Left lung (tissue), 10 donors: Measurements from ENCODE around the gene PAM16. TPM values are rescaled to one million over a fixed set of nuclear protein-coding genes. Genes with fewer than 3 reads are reported as not detected.

Source experiments
- ATAC-seq: fragments of 200-7000 bp; cut with Tn5 transposase; one replicate; pipeline ENCODE4 v1.9.1; 2020; ENCODE audit warnings: moderate library complexity
- DNase-seq, 4 donors: peaks; one replicate each; pipeline ENCODE4 v3.0.0-alpha.2; 2013 to 2020
- H3K27ac ChIP-seq, 2 donors: fragments of 200-600 bp; sonication (generic) in 1 of 2; one replicate each; pipeline versions ENCODE4 v1.5.0 to v1.8.0; 2020 to 2021
- H3K27me3 ChIP-seq, 2 donors: fragments of 200-600 bp; sonication (generic) in 1 of 2; one replicate each; pipeline versions ENCODE4 v1.5.0 to v1.8.0; 2020 to 2021
- H3K36me3 ChIP-seq, 2 donors: fragments of 200-600 bp; sonication (generic) in 1 of 2; one replicate each; pipeline versions ENCODE4 v1.5.0 to v1.8.0; 2020 to 2021
- H3K4me1 ChIP-seq, 2 donors: fragments of 200-600 bp; one replicate each; pipeline ENCODE4 v1.8.0; 2021
- H3K4me3 ChIP-seq, 2 donors: fragments of 200-600 bp; sonication (generic) in 1 of 2; one replicate each; pipeline versions ENCODE4 v1.5.0 to v1.8.0; 2020 to 2021; ENCODE audit warnings: mild to moderate bottlenecking in 1 of 2
- H3K9me3 ChIP-seq, 2 donors: fragments of 200-600 bp; sonication (generic) in 1 of 2; one replicate each; pipeline versions ENCODE4 v1.5.0 to v1.8.0; 2020 to 2021
- CTCF ChIP-seq, 2 donors: fragments of 200-600 bp; sonication (generic) in 1 of 2; IDR thresholded peaks; one replicate each; pipeline versions ENCODE4 v1.5.0 to v1.8.0; 2021; ENCODE audit warnings: antibody characterized with exemption in 2 of 2
- intact Hi-C, 2 donors: fragments of 100-400 bp; cut with DNase I; formaldehyde crosslinking; loops; one replicate each; pipeline versions ENCODE4 v1.11.2 to v1.14.2; 2022
- polyA plus RNA-seq, 6 donors: library from polyadenylated mRNA; unstranded; fragments of 120-200 nt; gene quantifications; one replicate each; pipeline ENCODE4 v1.2.1, GENCODE V29; 2013; ENCODE audit not compliant: insufficient read length in 6 of 6
- total RNA-seq, 2 donors: library from RNA; stranded (reverse); fragmentation: NEBNext Ultra II Directional; extraction: Animal tissue kit (Norgen Biotek cat#: 25700); gene quantifications; one replicate each; pipeline ENCODE4 v1.2.1, GENCODE V29; 2021
- donor health status: DM: no; HTN: yes; CAD: no.
- donor health status: DM: no; HTN: no; CAD: no.

The PAM16 gene
- total and polyA plus RNA-seq, 8 donors = 19.1 to 44.6 (median 29.8) TPM

GRCh38 chr16:4376126-4376892, 25.2 kb upstream of the PAM16 start:
- Histone ChIP-seq H3K27me3 (no peaks in the 10 kb centered on the region), H3K4me1 (peaks cover 45 to 79% of the 10 kb centered on the region in 2 donors), H3K36me3 (peaks cover 0 to 40% of the 10 kb centered on the region in 2 donors), H3K27ac (peak overlapping the region; percentile 73 to 90), H3K4me3 (no peak overlapping the region), H3K9me3 (no peaks in the 10 kb centered on the region)
- intact Hi-C loops = no loop called here
- no peak for TF ChIP-seq CTCF (IDR thresholded peaks at IDR 0.05)
- DNase-seq = peak; percentile 76 to 93 (median 90)
- ATAC-seq = peak; percentile 63

- Histone ChIP-seq H3K27me3 (no peaks in the 10 kb centered on the region), H3K36me3 (peaks cover 0 to 34% of the 10 kb centered on the region in 2 donors), H3K27ac (peak overlapping the region; percentile 73 to 90), H3K4me1 (peaks cover 51 to 82% of the 10 kb centered on the region in 2 donors), H3K9me3 (no peaks in the 10 kb centered on the region), H3K4me3 (no peak overlapping the region)
- intact Hi-C loops = no loop called here
- TF ChIP-seq CTCF (IDR thresholded peaks at IDR 0.05) = no peak
- ATAC-seq = no peak
- no peak for DNase-seq
Observed at GRCh38 chr16:4375717-4376116, 24.6 kb upstream of the PAM16 start.

GRCh38 chr16:4373909-4374742, 23.0 kb upstream of the PAM16 start:
- intact Hi-C loops = no loop called here
- Histone ChIP-seq H3K27me3 (no peaks in the 10 kb centered on the region), H3K4me3 (peak overlapping the region; percentile 50 to 60), H3K9me3 (no peaks in the 10 kb centered on the region), H3K4me1 (peaks cover 57 to 93% of the 10 kb centered on the region in 2 donors), H3K36me3 (peaks cover 0 to 23% of the 10 kb centered on the region in 2 donors), H3K27ac (peak overlapping the region; percentile 73 to 90)
- peak in 3 of 4 donors; percentile 75 to 86 (median 81) for DNase-seq
- no peak for TF ChIP-seq CTCF (IDR thresholded peaks at IDR 0.05)
- peak; percentile 28 for ATAC-seq

- Histone ChIP-seq H3K27me3 (no peaks in the 10 kb centered on the region), H3K36me3 (peaks cover 0 to 16% of the 10 kb centered on the region in 2 donors), H3K4me3 (peak overlapping the region; percentile 50 to 60), H3K9me3 (no peaks in the 10 kb centered on the region), H3K4me1 (peaks cover 58 to 97% of the 10 kb centered on the region in 2 donors), H3K27ac (peak overlapping the region; percentile 73 to 90)
- no peak for TF ChIP-seq CTCF (IDR thresholded peaks at IDR 0.05)
- intact Hi-C loops = no loop called here
- DNase-seq (no peak), ATAC-seq (no peak)
Observed at GRCh38 chr16:4373356-4373908, 22.3 kb upstream of the PAM16 start.
